Calu3 (cell line): ENCODE measurements around the gene HOMEZ. TPM values are rescaled to one million over a fixed set of nuclear protein-coding genes. Genes with fewer than 3 reads are reported as not detected.
A peak's percentile ranks its signal among the peaks of the same experiment; 100 is the strongest.
"Not testable (repeated sequence)": the region's sequence is repeated elsewhere in the genome, so short reads cannot be mapped to it uniquely, and the experiment has no call there.

Experiments
- BruUV-seq: library from RNA; stranded (reverse); fragments of 400-500 nt; replicated peaks from 2 replicates; lab custom pipeline; 2021; lab: Mats Ljungman, UMichigan
- CTCF ChIA-PET: fragments of 300-600 bp; sonication (Branson Sonifier 250); formaldehyde crosslinking; loops from one replicate; lab custom pipeline; 2022; ENCODE audit warnings: antibody characterized with exemption; lab: Charles Lee
- DNase-seq: peaks from one replicate; pipeline ENCODE4 v3.0.0; 2022
- H3K27ac Mint-ChIP-seq: one replicate; pipeline ENCODE4 v1.8.0; 2022; ENCODE audit warnings: mixed read lengths; ENCODE audit not compliant: unreplicated experiment
- H3K27me3 Mint-ChIP-seq: one replicate; pipeline ENCODE4 v1.8.0; 2022; ENCODE audit warnings: mixed read lengths; ENCODE audit not compliant: unreplicated experiment
- H3K36me3 Mint-ChIP-seq: one replicate; pipeline ENCODE4 v1.8.0; 2022; ENCODE audit warnings: mild to moderate bottlenecking, moderate library complexity, mixed read lengths; ENCODE audit not compliant: insufficient read depth, unreplicated experiment
- H3K4me1 Mint-ChIP-seq: one replicate; pipeline ENCODE4 v1.8.0; 2022; ENCODE audit warnings: mild to moderate bottlenecking, low read depth, mixed read lengths; ENCODE audit not compliant: unreplicated experiment
- H3K4me3 Mint-ChIP-seq: one replicate; pipeline ENCODE4 v1.8.0; 2022; ENCODE audit warnings: mild to moderate bottlenecking, low read depth, moderate library complexity, mixed read lengths; ENCODE audit not compliant: unreplicated experiment
- H3K9me3 Mint-ChIP-seq: one replicate; pipeline ENCODE4 v1.8.0; 2022; ENCODE audit warnings: low read depth, mixed read lengths; ENCODE audit not compliant: unreplicated experiment
- CTCF ChIP-seq: fragments of 200-600 bp; IDR thresholded peaks from one replicate; pipeline ENCODE4 v1.8.0; 2022; ENCODE audit warnings: antibody characterized with exemption; ENCODE audit not compliant: unreplicated experiment
- intact Hi-C: fragments of 100-400 bp; cut with micrococcal nuclease; formaldehyde crosslinking; loops from one replicate; pipeline ENCODE4 v1.10.0; 2022; ENCODE audit not compliant: unreplicated experiment
- total RNA-seq: library from RNA; stranded (reverse); gene quantifications from 2 replicates; pipeline ENCODE4 v1.2.3, GENCODE V29; 2022

The HOMEZ gene
- total RNA-seq, 1 experiment from 2014 or later, result 19.3 TPM

GRCh38 chr14:23284654-23285529 is 1.0 kb downstream of the HOMEZ start:
- no peak for DNase-seq
- Mint-ChIP-seq H3K9me3 (no peaks in the 10 kb centered on the region), H3K27me3 (no peaks in the 10 kb centered on the region), H3K27ac (no peak overlapping the region), H3K4me3 (peak overlapping the region; percentile 79), H3K36me3 (peaks cover 31% of the 10 kb centered on the region), H3K4me1 (peaks cover 9% of the 10 kb centered on the region)
- CTCF ChIA-PET, result interaction anchor here (0.7 to 1.4 kb wide), 2 partner anchors 17 to 326 kb away, joined by 4 to 7 read pairs; partner anchors contain the start of gene PPP1R3E
- intact Hi-C loops, result no loop called here
- TSS peak; percentile 44 for BruUV-seq
- TF ChIP-seq CTCF, result no peak

GRCh38 chr14:23281247-23281646 is 4.7 kb downstream of the HOMEZ start:
- peaks cover 29% of the 10 kb centered on the region for H3K36me3 Mint-ChIP-seq
- H3K4me3 Mint-ChIP-seq, result no peak overlapping the region
- no peak for DNase-seq
- peaks cover 3% of the 10 kb centered on the region for H3K9me3 Mint-ChIP-seq
- no peak overlapping the region for H3K27ac Mint-ChIP-seq
- H3K4me1 Mint-ChIP-seq, result peaks cover 8% of the 10 kb centered on the region
- TF ChIP-seq CTCF, result no peak
- no TSS peak for BruUV-seq
- intact Hi-C loops, result no loop called here
- no peaks in the 10 kb centered on the region for H3K27me3 Mint-ChIP-seq
- CTCF ChIA-PET, result no interaction called here

- H3K9me3 Mint-ChIP-seq, BruUV-seq, CTCF ChIA-PET: not testable (repeated sequence)
Measured at GRCh38 chr14:23277928-23278327, 8.0 kb downstream of the HOMEZ start.

GRCh38 chr14:23277189-23277588 is 8.7 kb downstream of the HOMEZ start:
- intact Hi-C loops, result no loop called here
- H3K4me1 Mint-ChIP-seq, result peaks cover 14% of the 10 kb centered on the region
- no TSS peak for BruUV-seq
- no peak overlapping the region for H3K27ac Mint-ChIP-seq
- CTCF ChIA-PET, result no interaction called here
- no peak for DNase-seq
- no peak overlapping the region for H3K4me3 Mint-ChIP-seq
- H3K36me3 Mint-ChIP-seq, result peaks cover 19% of the 10 kb centered on the region
- no peaks in the 10 kb centered on the region for H3K27me3 Mint-ChIP-seq
- H3K9me3 Mint-ChIP-seq, result peaks cover 6% of the 10 kb centered on the region
- TF ChIP-seq CTCF, result no peak

More at GRCh38 chr14:23277928-23278327, 8.0 kb downstream of the HOMEZ start:
- H3K4me3 Mint-ChIP-seq, H3K27me3 Mint-ChIP-seq, H3K27ac Mint-ChIP-seq, intact Hi-C loops, DNase-seq: not testable (repeated sequence)
- Mint-ChIP-seq H3K36me3 (peaks cover 19% of the 10 kb centered on the region), H3K4me1 (peaks cover 14% of the 10 kb centered on the region)

- H3K4me1 Mint-ChIP-seq, result peaks cover 14% of the 10 kb centered on the region
Measured at GRCh38 chr14:23275412-23275811, 10.5 kb downstream of the HOMEZ start.

More at GRCh38 chr14:23275412-23275811, 10.5 kb downstream of the HOMEZ start:
- CTCF ChIA-PET, result no interaction called here
- no peak for TF ChIP-seq CTCF
- BruUV-seq, result no TSS peak
- Mint-ChIP-seq H3K27me3 (no peaks in the 10 kb centered on the region), H3K9me3 (peaks cover 6% of the 10 kb centered on the region), H3K27ac (no peak overlapping the region), H3K4me3 (no peak overlapping the region), H3K36me3 (peaks cover 19% of the 10 kb centered on the region)
- intact Hi-C loops, result no loop called here
- no peak for DNase-seq
